A549 (cell line): ENCODE measurements around the gene C3orf20. TPM values are rescaled to one million over a fixed set of nuclear protein-coding genes. Genes with fewer than 3 reads are reported as not detected.

ENCODE experiments used
- ATAC-seq, 2 experiments: fragments of 200-7000 bp in 1 of 2; fragments of >200 bp in 1 of 2; cut with Nextera tagmentation in 1 of 2; cut with Tn5 transposase in 1 of 2; 3 replicates each; pipeline versions ENCODE4 v1.8.0 to v1.9.1; 2018 to 2020; ENCODE audit warnings: mild to moderate bottlenecking in 1 of 2, moderate library complexity in 1 of 2
- CTCF ChIA-PET: fragments of 300-600 bp; sonication (Branson Sonifier 250); formaldehyde crosslinking; extraction: SDS; loops from one replicate; lab custom pipeline; 2021; ENCODE audit warnings: antibody characterized with exemption, inconsistent platforms; lab: Yijun Ruan, JAX
- POLR2A ChIA-PET: fragments of 350-600 bp; formaldehyde crosslinking; extraction: SDS; loops from one replicate; lab custom pipeline; 2021; ENCODE audit warnings: antibody characterized with exemption, inconsistent platforms; lab: Yijun Ruan, JAX
- DNase-seq, 2 experiments: peaks; one replicate each; pipeline versions ENCODE4 v3.0.0 to v3.0.0-alpha.2; 2011 to 2016; ENCODE audit warnings: low read depth in 1 of 2, low spot score in 1 of 2
- FAIRE-seq: peaks from 2 replicates; lab custom pipeline; 2011; peaks lifted over from hg19 to GRCh38; lab: Jason Lieb, UNC
- H3K27ac ChIP-seq, 2 experiments: fragments of >200 bp; sonication (Bioruptor Twin); formaldehyde crosslinking; 3 replicates each; pipeline ENCODE4 v1.5.1; 2016 to 2017
- H3K4me1 ChIP-seq: fragments of >200 bp; sonication (Bioruptor Twin); formaldehyde crosslinking; 3 replicates; pipeline ENCODE4 v1.6.1; 2016
- H3K4me2 ChIP-seq: fragments of >200 bp; sonication (Bioruptor Twin); formaldehyde crosslinking; 3 replicates; pipeline ENCODE4 v1.6.1; 2016
- H3K4me3 ChIP-seq: fragments of >200 bp; sonication (Bioruptor Twin); formaldehyde crosslinking; 3 replicates; pipeline ENCODE4 v1.5.1; 2016
- H3K9me3 ChIP-seq: fragments of >200 bp; sonication (Bioruptor Twin); formaldehyde crosslinking; 3 replicates; pipeline ENCODE4 v1.6.1; 2016
- BHLHE40 ChIP-seq: IDR thresholded peaks from 2 replicates; pipeline ENCODE4 v1.6.1; 2012; ENCODE audit warnings: low read depth, low read length, inconsistent platforms
- CEBPB ChIP-seq, 2 experiments: fragments of >200 bp in 1 of 2; sonication (Bioruptor Twin) in 1 of 2; formaldehyde crosslinking in 1 of 2; IDR thresholded peaks; 2 replicates each; pipeline ENCODE4 v1.6.1; 2012 to 2016
- CHD2 ChIP-seq: fragments of 150-350 bp; IDR thresholded peaks from 2 replicates; pipeline ENCODE4 v1.6.1; 2014; ENCODE audit warnings: low read length; ENCODE audit not compliant: partially characterized antibody
- CHD4 ChIP-seq: fragments of 200-600 bp; sonication (generic); IDR thresholded peaks from 2 replicates; pipeline ENCODE4 v1.6.1; 2016; ENCODE audit warnings: antibody characterized with exemption, mild to moderate bottlenecking, borderline replicate concordance
- EHF ChIP-seq: fragments of 250-450 bp; sonication (Bioruptor Pico); IDR thresholded peaks from 2 replicates; pipeline ENCODE4 v1.5.0; 2020; ENCODE audit warnings: mild to moderate bottlenecking
- EHMT2 ChIP-seq: fragments of 200-600 bp; sonication (generic); IDR thresholded peaks from 2 replicates; pipeline ENCODE4 v1.6.1; 2016; ENCODE audit warnings: antibody characterized with exemption, low read depth, mild to moderate bottlenecking, moderate library complexity
- ESRRA ChIP-seq: fragments of 150-350 bp; IDR thresholded peaks from 2 replicates; pipeline ENCODE4 v1.6.1; 2014; ENCODE audit warnings: mild to moderate bottlenecking, low read length, borderline replicate concordance
- FOSB ChIP-seq: fragments of 250-450 bp; sonication (Bioruptor Pico); IDR thresholded peaks from 2 replicates; pipeline ENCODE4 v1.5.0; 2020; ENCODE audit warnings: mild to moderate bottlenecking, moderate library complexity
- FOSL2 ChIP-seq, 2 experiments: fragments of 450-650 bp in 1 of 2; fragments of >200 bp in 1 of 2; sonication (Bioruptor Twin) in 1 of 2; formaldehyde crosslinking; IDR thresholded peaks; 2 replicates each; pipeline versions ENCODE4 v1.5.0 to v1.6.1; 2016 to 2020; ENCODE audit warnings: mild to moderate bottlenecking in 1 of 2, moderate library complexity in 1 of 2
- HDAC2 ChIP-seq: fragments of 200-600 bp; sonication (generic); IDR thresholded peaks from 2 replicates; pipeline ENCODE4 v1.6.1; 2016
- HOXB13 ChIP-seq: fragments of 250-450 bp; sonication (Bioruptor Pico); IDR thresholded peaks from 2 replicates; pipeline ENCODE4 v1.5.0; 2020; ENCODE audit warnings: low read depth, mild to moderate bottlenecking, moderate library complexity
- HOXB5 ChIP-seq: fragments of 250-450 bp; sonication (Bioruptor Pico); IDR thresholded peaks from 2 replicates; pipeline ENCODE4 v1.5.0; 2020; ENCODE audit warnings: mild to moderate bottlenecking, moderate library complexity
- JUNB ChIP-seq: fragments of >200 bp; sonication (Bioruptor Twin); formaldehyde crosslinking; IDR thresholded peaks from 2 replicates; pipeline ENCODE4 v1.6.1; 2016
- KDM1A ChIP-seq: fragments of 200-600 bp; sonication (generic); IDR thresholded peaks from 2 replicates; pipeline ENCODE4 v1.6.1; 2016; ENCODE audit warnings: low read depth, mild to moderate bottlenecking
- MAFK ChIP-seq: fragments of 450-650 bp; IDR thresholded peaks from 2 replicates; pipeline ENCODE4 v1.6.1; 2014; ENCODE audit not compliant: partially characterized antibody
- NFE2L2 ChIP-seq: fragments of 150-350 bp; conservative IDR thresholded peaks from 2 replicates; pipeline ENCODE4 v1.6.1; 2014; ENCODE audit warnings: low read length
- POLR2AphosphoS2 ChIP-seq: conservative IDR thresholded peaks from 2 replicates; pipeline ENCODE4 v1.6.1; 2012; ENCODE audit warnings: low read length, improper control_type of control experiment, inconsistent platforms
- RAD21 ChIP-seq, 2 experiments: fragments of >200 bp in 1 of 2; sonication (Bioruptor Twin) in 1 of 2; formaldehyde crosslinking in 1 of 2; IDR thresholded peaks in 1 of 2; conservative IDR thresholded peaks in 1 of 2; 2 replicates in 1 of 2; 3 replicates in 1 of 2; pipeline ENCODE4 v1.6.1; 2012 to 2018; ENCODE audit warnings: inconsistent platforms in 1 of 2
- SMC3 ChIP-seq: fragments of >200 bp; sonication (Bioruptor Twin); formaldehyde crosslinking; IDR thresholded peaks from 3 replicates; pipeline ENCODE4 v1.6.1; 2018; ENCODE audit warnings: inconsistent platforms
- SREBF2 ChIP-seq: fragments of 450-650 bp; IDR thresholded peaks from 2 replicates; pipeline ENCODE4 v1.6.1; 2014; ENCODE audit warnings: mild to moderate bottlenecking, moderate library complexity
- TP53 ChIP-seq: fragments of 250-450 bp; sonication (Bioruptor Pico); IDR thresholded peaks from 2 replicates; pipeline ENCODE4 v1.5.0; 2021; ENCODE audit warnings: mild to moderate bottlenecking, moderate library complexity
- ZFP36 ChIP-seq: fragments of 450-650 bp; IDR thresholded peaks from 2 replicates; pipeline ENCODE4 v1.6.1; 2014; ENCODE audit warnings: borderline replicate concordance; ENCODE audit not compliant: partially characterized antibody
- WGBS: methylation state at CpG from one replicate; pipeline ENCODE4 v1.1.6; 2017; ENCODE audit errors: missing lambda C conversion rate; 5-methylcytosine and 5-hydroxymethylcytosine counted together
- polyA plus RNA-seq, 4 experiments: library from polyadenylated mRNA; depleted of rRNA in 3 of 4; stranded (reverse); fragments of >200 nt; fragmentation: RNase III in 1 of 4; extraction: RNeasy Plus Mini Kit Qiagen cat#74134 plus additional on column Dnase treatment in 1 of 4; gene quantifications; 2 replicates in 3 of 4; 3 replicates in 1 of 4; pipeline ENCODE4 v1.2.3, GENCODE V29; 2011 to 2017
- TF ChIP-seq, protein P1 (sequence below): fragments of 200-600 bp; sonication (generic); IDR thresholded peaks from 2 replicates; pipeline ENCODE4 v1.6.1; 2016; ENCODE audit warnings: antibody characterized with exemption, mild to moderate bottlenecking, moderate library complexity
- TF ChIP-seq, protein P2 (sequence below): fragments of >200 bp; sonication (Bioruptor Twin); formaldehyde crosslinking; IDR thresholded peaks from 3 replicates; pipeline ENCODE4 v1.6.1; 2016
- TF ChIP-seq, protein P3 (sequence below): IDR thresholded peaks from 2 replicates; pipeline ENCODE4 v1.6.1; 2012
- TF ChIP-seq, protein P4 (sequence below): fragments of 450-650 bp; IDR thresholded peaks from 2 replicates; pipeline ENCODE4 v1.6.1; 2014; ENCODE audit warnings: antibody characterized with exemption
- TF ChIP-seq, protein P5 (sequence below): fragments of >200 bp; sonication (Bioruptor Twin); formaldehyde crosslinking; IDR thresholded peaks from 3 replicates; pipeline ENCODE4 v1.5.1; 2016

Gene C3orf20
- polyA plus RNA-seq, 2 of the 4 experiments (the other 2 are of a cell fraction) = 0.05 TPM; not detected in 1

DNA sequence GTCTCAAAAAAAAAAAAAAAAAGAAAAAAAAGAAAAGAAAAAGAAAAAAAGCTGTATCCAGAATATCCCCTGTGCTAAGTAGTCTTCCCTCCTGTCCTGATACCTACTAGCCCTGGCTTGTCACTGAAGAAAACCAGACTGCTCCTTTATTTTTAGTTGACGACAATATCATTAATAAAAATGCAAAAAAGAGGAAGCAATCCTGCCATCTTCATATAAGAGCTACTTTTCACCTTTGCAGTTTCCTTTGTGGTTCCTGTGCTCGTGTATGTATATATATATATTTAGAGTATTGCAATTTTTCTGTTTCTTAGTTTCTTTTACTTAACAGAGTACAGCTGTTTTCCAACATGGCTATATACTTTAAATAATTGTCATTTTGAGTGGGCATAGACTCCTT lies 13.6 kb downstream of the C3orf20 start:
- H3K4me1 ChIP-seq = no peaks in the 10 kb centered on the region
- 35% methylated on average over 2 of the region's 2 CpGs for WGBS
- FAIRE-seq (no peak), ATAC-seq (no peak)
- H3K27ac ChIP-seq = no peak overlapping the region
- H3K4me2 ChIP-seq = no peak overlapping the region
- peaks cover 7% of the 10 kb centered on the region for H3K9me3 ChIP-seq
- ChIA-PET POLR2A (no interaction called here), CTCF (interaction anchor here (0.9 to 7.4 kb wide), 3 partner anchors 14 to 233 kb away, joined by 3 to 31 read pairs (median 9); partner anchors contain the start of gene C3orf20)
- TF ChIP-seq JUNB (no peak), CHD2 (no peak), HDAC2 (no peak), RAD21 (conservative IDR thresholded peaks at IDR 0.05 in 1 of 2, IDR thresholded peaks at IDR 0.05 in 1 of 2) (no peak), POLR2AphosphoS2 (no peak), FOSL2 (IDR thresholded peaks at IDR 0.05) (no peak), FOSL2 (CRISPR knock-in tag; IDR thresholded peaks at IDR 0.05) (no peak), KDM1A (no peak), EHF (CRISPR knock-in tag) (no peak), CHD4 (no peak), HOXB13 (CRISPR knock-in tag) (no peak), BHLHE40 (no peak)
- TF ChIP-seq, protein P1, sequence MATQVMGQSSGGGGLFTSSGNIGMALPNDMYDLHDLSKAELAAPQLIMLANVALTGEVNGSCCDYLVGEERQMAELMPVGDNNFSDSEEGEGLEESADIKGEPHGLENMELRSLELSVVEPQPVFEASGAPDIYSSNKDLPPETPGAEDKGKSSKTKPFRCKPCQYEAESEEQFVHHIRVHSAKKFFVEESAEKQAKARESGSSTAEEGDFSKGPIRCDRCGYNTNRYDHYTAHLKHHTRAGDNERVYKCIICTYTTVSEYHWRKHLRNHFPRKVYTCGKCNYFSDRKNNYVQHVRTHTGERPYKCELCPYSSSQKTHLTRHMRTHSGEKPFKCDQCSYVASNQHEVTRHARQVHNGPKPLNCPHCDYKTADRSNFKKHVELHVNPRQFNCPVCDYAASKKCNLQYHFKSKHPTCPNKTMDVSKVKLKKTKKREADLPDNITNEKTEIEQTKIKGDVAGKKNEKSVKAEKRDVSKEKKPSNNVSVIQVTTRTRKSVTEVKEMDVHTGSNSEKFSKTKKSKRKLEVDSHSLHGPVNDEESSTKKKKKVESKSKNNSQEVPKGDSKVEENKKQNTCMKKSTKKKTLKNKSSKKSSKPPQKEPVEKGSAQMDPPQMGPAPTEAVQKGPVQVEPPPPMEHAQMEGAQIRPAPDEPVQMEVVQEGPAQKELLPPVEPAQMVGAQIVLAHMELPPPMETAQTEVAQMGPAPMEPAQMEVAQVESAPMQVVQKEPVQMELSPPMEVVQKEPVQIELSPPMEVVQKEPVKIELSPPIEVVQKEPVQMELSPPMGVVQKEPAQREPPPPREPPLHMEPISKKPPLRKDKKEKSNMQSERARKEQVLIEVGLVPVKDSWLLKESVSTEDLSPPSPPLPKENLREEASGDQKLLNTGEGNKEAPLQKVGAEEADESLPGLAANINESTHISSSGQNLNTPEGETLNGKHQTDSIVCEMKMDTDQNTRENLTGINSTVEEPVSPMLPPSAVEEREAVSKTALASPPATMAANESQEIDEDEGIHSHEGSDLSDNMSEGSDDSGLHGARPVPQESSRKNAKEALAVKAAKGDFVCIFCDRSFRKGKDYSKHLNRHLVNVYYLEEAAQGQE = no peak
- TF ChIP-seq, protein P2, sequence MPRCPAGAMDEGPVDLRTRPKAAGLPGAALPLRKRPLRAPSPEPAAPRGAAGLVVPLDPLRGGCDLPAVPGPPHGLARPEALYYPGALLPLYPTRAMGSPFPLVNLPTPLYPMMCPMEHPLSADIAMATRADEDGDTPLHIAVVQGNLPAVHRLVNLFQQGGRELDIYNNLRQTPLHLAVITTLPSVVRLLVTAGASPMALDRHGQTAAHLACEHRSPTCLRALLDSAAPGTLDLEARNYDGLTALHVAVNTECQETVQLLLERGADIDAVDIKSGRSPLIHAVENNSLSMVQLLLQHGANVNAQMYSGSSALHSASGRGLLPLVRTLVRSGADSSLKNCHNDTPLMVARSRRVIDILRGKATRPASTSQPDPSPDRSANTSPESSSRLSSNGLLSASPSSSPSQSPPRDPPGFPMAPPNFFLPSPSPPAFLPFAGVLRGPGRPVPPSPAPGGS = no peak
- TF ChIP-seq, all 56 proteins: peak for 0
- no peak for DNase-seq
- H3K4me3 ChIP-seq = no peak overlapping the region

DNA sequence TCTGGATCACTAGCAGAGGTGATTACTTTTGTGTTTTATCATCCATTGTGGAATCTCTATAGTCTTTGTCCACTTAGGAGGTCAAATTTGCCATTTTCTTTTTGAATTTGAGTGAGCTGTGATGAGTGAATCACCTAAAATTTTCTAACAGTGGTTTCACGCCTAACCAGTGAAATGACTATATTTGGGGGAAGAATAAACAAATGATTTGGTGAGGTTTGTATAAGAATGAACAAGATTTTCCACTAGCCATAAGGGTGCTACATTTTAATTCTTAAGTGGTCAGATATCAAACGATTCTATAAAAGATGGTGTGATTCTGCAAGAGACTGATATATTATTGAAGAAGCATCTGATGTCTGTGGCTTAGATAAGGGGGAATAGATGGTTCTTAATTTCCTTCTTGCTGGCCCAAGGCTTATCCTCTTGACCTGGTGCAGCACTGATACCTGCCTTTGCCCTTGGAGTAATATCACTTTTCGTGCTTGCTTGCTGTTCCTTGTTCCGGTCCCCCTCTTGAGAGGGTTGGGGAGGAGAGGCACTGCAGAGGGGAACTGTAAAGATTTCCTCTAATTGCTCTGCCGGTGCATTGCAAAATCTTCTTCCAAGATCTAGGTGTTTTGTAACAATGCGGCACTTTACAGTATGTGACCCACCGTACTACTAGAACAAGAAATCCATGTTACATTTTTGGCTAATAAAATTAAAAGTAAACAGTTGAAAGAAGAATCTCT lies 14.5 kb downstream of the C3orf20 start:
- H3K9me3 ChIP-seq = peaks cover 7% of the 10 kb centered on the region
- WGBS = 58% methylated on average over 7 of the region's 7 CpGs
- ChIA-PET POLR2A (no interaction called here), CTCF (interaction anchor here (0.5 kb wide), 1 partner anchor 682 kb away, joined by 3 read pairs; no protein-coding TSS in a partner anchor)
- DNase-seq = no peak
- TF ChIP-seq MAFK (no peak), HOXB13 (CRISPR knock-in tag) (no peak), SREBF2 (no peak), HOXB5 (no peak), ESRRA (no peak), SMC3 (no peak), EHMT2 (no peak), ZFP36 (no peak), FOSL2 (IDR thresholded peaks at IDR 0.05) (no peak), FOSL2 (CRISPR knock-in tag; IDR thresholded peaks at IDR 0.05) (no peak), NFE2L2 (no peak), CEBPB (IDR thresholded peaks at IDR 0.05) (no peak), FOSB (CRISPR knock-in tag) (no peak), TP53 (CRISPR knock-in tag) (no peak), BHLHE40 (no peak), CHD4 (no peak)
- TF ChIP-seq, protein P3, sequence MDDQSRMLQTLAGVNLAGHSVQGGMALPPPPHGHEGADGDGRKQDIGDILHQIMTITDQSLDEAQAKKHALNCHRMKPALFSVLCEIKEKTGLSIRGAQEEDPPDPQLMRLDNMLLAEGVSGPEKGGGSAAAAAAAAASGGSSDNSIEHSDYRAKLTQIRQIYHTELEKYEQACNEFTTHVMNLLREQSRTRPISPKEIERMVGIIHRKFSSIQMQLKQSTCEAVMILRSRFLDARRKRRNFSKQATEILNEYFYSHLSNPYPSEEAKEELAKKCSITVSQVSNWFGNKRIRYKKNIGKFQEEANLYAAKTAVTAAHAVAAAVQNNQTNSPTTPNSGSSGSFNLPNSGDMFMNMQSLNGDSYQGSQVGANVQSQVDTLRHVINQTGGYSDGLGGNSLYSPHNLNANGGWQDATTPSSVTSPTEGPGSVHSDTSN = no peak
- TF ChIP-seq, protein P4, sequence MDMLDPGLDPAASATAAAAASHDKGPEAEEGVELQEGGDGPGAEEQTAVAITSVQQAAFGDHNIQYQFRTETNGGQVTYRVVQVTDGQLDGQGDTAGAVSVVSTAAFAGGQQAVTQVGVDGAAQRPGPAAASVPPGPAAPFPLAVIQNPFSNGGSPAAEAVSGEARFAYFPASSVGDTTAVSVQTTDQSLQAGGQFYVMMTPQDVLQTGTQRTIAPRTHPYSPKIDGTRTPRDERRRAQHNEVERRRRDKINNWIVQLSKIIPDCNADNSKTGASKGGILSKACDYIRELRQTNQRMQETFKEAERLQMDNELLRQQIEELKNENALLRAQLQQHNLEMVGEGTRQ = no peak
- TF ChIP-seq, protein P5, sequence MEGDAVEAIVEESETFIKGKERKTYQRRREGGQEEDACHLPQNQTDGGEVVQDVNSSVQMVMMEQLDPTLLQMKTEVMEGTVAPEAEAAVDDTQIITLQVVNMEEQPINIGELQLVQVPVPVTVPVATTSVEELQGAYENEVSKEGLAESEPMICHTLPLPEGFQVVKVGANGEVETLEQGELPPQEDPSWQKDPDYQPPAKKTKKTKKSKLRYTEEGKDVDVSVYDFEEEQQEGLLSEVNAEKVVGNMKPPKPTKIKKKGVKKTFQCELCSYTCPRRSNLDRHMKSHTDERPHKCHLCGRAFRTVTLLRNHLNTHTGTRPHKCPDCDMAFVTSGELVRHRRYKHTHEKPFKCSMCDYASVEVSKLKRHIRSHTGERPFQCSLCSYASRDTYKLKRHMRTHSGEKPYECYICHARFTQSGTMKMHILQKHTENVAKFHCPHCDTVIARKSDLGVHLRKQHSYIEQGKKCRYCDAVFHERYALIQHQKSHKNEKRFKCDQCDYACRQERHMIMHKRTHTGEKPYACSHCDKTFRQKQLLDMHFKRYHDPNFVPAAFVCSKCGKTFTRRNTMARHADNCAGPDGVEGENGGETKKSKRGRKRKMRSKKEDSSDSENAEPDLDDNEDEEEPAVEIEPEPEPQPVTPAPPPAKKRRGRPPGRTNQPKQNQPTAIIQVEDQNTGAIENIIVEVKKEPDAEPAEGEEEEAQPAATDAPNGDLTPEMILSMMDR = no peak
- no peaks in the 10 kb centered on the region for H3K4me1 ChIP-seq
- H3K27ac ChIP-seq = no peak overlapping the region
- ATAC-seq = no peak
- no peak overlapping the region for H3K4me3 ChIP-seq
- H3K4me2 ChIP-seq = no peak overlapping the region
- no peak for FAIRE-seq
